K562 (cell line): Measurements from ENCODE around the gene DOCK3. TPM values are rescaled to one million over a fixed set of nuclear protein-coding genes. Genes with fewer than 3 reads are reported as not detected.
A peak's percentile ranks its signal among the peaks of the same experiment; 100 is the strongest.

ENCODE experiments used
- CBFA2T2 ChIP-seq: fragments of 450-650 bp; conservative IDR thresholded peaks from 2 replicates; pipeline ENCODE4 v1.6.1; 2017; ENCODE audit warnings: mild to moderate bottlenecking
- CCNT2 ChIP-seq: IDR thresholded peaks from 2 replicates; pipeline ENCODE4 v1.6.1; 2011; ENCODE audit warnings: borderline replicate concordance, low read depth, mild to moderate bottlenecking, moderate library complexity, mixed read lengths, low read length; ENCODE audit not compliant: insufficient read length; ENCODE audit errors: extremely low read depth
- DMBX1 ChIP-seq: fragments of 250-450 bp; sonication (Bioruptor Pico); IDR thresholded peaks from 2 replicates; pipeline ENCODE4 v1.8.0; 2022; ENCODE audit warnings: inconsistent platforms, mild to moderate bottlenecking, moderate library complexity, borderline replicate concordance
- ESRRA ChIP-seq: fragments of 450-650 bp; IDR thresholded peaks from 2 replicates; pipeline ENCODE4 v1.6.1; 2014; ENCODE audit warnings: low read depth, mild to moderate bottlenecking, moderate library complexity, borderline replicate concordance
- FOXM1 ChIP-seq, 2 experiments: fragments of 450-650 bp in 1 of 2; sonication (generic) in 1 of 2; formaldehyde crosslinking in 1 of 2; IDR thresholded peaks; 2 replicates each; pipeline versions ENCODE4 v1.6.1 to v1.9.0; 2017 to 2022; ENCODE audit warnings: low read depth in 2 of 2, mild to moderate bottlenecking in 2 of 2, missing genetic modification reagents in 1 of 2, moderate library complexity in 1 of 2
- GATAD2A ChIP-seq: fragments of 450-650 bp; IDR thresholded peaks from 2 replicates; pipeline ENCODE4 v1.6.1; 2017
- MCM7 ChIP-seq, 2 experiments: fragments of 450-650 bp; IDR thresholded peaks; 2 replicates each; pipeline ENCODE4 v1.6.1; 2016 to 2018
- NONO ChIP-seq, 2 experiments: fragments of 200-400 bp in 1 of 2; fragments of 450-650 bp in 1 of 2; formaldehyde crosslinking in 1 of 2; IDR thresholded peaks; 2 replicates each; pipeline ENCODE4 v1.6.1; 2017; ENCODE audit warnings: low read depth in 2 of 2, mild to moderate bottlenecking in 2 of 2, moderate library complexity in 2 of 2, low read length in 1 of 2
- NR2C1 ChIP-seq, 2 experiments: fragments of 450-650 bp; IDR thresholded peaks; 2 replicates each; pipeline ENCODE4 v1.6.1; 2017; ENCODE audit warnings: mild to moderate bottlenecking in 2 of 2, antibody characterized with exemption in 1 of 2, inconsistent platforms in 1 of 2, missing compliant biosample characterization in 1 of 2, missing genetic modification characterization in 1 of 2
- POLR2G ChIP-seq: fragments of 200-400 bp; formaldehyde crosslinking; IDR thresholded peaks from 2 replicates; pipeline ENCODE4 v1.6.1; 2017; ENCODE audit warnings: low read depth, mild to moderate bottlenecking, antibody characterized with exemption, low read length, moderate library complexity
- SIN3A ChIP-seq, 2 experiments: fragments of 150-350 bp in 1 of 2; IDR thresholded peaks; 2 replicates each; pipeline ENCODE4 v1.6.1; 2011 to 2016; ENCODE audit warnings: borderline replicate concordance in 2 of 2, low read depth in 2 of 2, low read length in 2 of 2, mild to moderate bottlenecking in 2 of 2, moderate library complexity in 2 of 2; ENCODE audit not compliant: control insufficient read depth in 1 of 2
- SMAD4 ChIP-seq: fragments of 250-450 bp; sonication (Bioruptor Pico); conservative IDR thresholded peaks from 2 replicates; pipeline ENCODE4 v1.8.0; 2021; ENCODE audit warnings: inconsistent platforms, mild to moderate bottlenecking, moderate library complexity
- ZFX ChIP-seq: sonication (generic); formaldehyde crosslinking; IDR thresholded peaks from 2 replicates; pipeline ENCODE4 v1.8.0; 2022; ENCODE audit warnings: mild to moderate bottlenecking, missing genetic modification reagents, moderate library complexity
- ZNF175 ChIP-seq: fragments of 200-800 bp; sonication (Bioruptor generic); IDR thresholded peaks from 2 replicates; pipeline ENCODE4 v1.6.1; 2016; ENCODE audit warnings: low read depth, mild to moderate bottlenecking, missing genetic modification characterization, missing compliant biosample characterization
- ZNF668 ChIP-seq: fragments of 250-450 bp; sonication (Bioruptor Pico); IDR thresholded peaks from 2 replicates; pipeline ENCODE4 v1.8.0; 2022; ENCODE audit warnings: mild to moderate bottlenecking, inconsistent platforms
- polyA plus RNA-seq, 8 experiments: library from polyadenylated mRNA; depleted of rRNA in 4 of 8; stranded (reverse) in 5 of 8; unstranded in 3 of 8; fragments of >200 nt; fragmentation: Nextera tagmentation in 2 of 8; fragmentation: Illumina TruSeq in 1 of 8; extraction: Ambion mirVana in 2 of 8; extraction: Trizol in 1 of 8; gene quantifications; 2 replicates each; pipeline versions ENCODE4 v1.2.1 to v1.2.3, GENCODE V29; 2011 to 2014; ENCODE audit warnings: inconsistent platforms in 1 of 8, missing spikeins in 1 of 8
- total RNA-seq, 7 experiments: library from RNA; depleted of rRNA in 6 of 7; stranded (reverse); fragments of >200 nt in 6 of 7; fragmentation: Illumina TruSeq in 2 of 7; extraction: Trizol in 2 of 7; gene quantifications; 2 replicates each; pipeline versions ENCODE4 v1.2.1 to v1.2.3, GENCODE V29; 2011 to 2021; ENCODE audit warnings: low replicate concordance in 1 of 7
- TF ChIP-seq, protein P1 (sequence below): conservative IDR thresholded peaks from 2 replicates; pipeline ENCODE4 v1.6.1; 2011; ENCODE audit warnings: low read depth, mild to moderate bottlenecking, low read length; ENCODE audit not compliant: control insufficient read depth
- TF ChIP-seq, protein P2 (sequence below): fragments of 250-450 bp; sonication (Bioruptor Pico); IDR thresholded peaks from 2 replicates; pipeline ENCODE4 v1.8.0; 2022; ENCODE audit warnings: inconsistent platforms, mild to moderate bottlenecking, moderate library complexity, borderline replicate concordance
- TF ChIP-seq, protein P3 (sequence below): fragments of 250-450 bp; sonication (Bioruptor Pico); IDR thresholded peaks from 2 replicates; pipeline ENCODE4 v1.9.0; 2021; ENCODE audit warnings: mild to moderate bottlenecking, inconsistent platforms
- TF ChIP-seq, protein P4 (sequence below): fragments of 450-650 bp; IDR thresholded peaks from 2 replicates; pipeline ENCODE4 v1.7.1; 2018; ENCODE audit warnings: mild to moderate bottlenecking, low read depth; ENCODE audit not compliant: partially characterized antibody

Gene DOCK3
- total and polyA plus RNA-seq, 9 of the 15 experiments (the other 6 are each of a cell fraction or from before 2014, with no cell fraction given), result under 0.01 to 0.03 (median 0.01) TPM; not detected in 4

DNA sequence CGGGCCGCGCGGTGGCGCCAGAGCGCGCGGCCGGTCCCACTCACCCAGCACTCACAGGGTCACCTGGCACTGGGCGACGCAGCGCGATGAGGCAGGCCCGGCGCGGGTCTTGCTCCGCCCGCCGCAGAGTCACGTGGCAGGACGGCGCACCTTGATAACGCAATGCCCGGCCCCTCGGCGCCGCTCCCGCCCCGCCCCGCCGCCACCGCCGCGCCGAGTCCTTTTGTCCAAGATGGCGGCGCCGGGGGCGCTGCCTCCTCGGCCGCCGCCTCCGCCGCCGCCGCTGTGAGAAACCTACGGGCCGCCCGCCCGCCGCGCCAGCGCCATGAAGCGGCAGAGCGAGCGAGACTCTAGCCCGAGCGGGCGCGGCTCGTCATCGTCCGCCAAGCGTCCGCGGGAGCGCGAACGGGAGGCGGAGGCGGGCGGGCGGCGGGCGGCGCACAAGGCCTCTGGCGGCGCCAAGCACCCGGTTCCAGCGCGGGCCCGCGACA is 716.4 kb downstream of the DOCK3 start, which contains the start of gene RBM15B (continued):
- TF ChIP-seq ESRRA (peak; percentile 83; the same call in 1 of the 2 replicates), GATAD2A (no peak), ZNF668 (no peak), ZFX (peak; percentile 86), FOXM1 (IDR thresholded peaks at IDR 0.05; ENCODE audit: low read depth) (no peak), FOXM1 (CRISPR knock-in tag; IDR thresholded peaks at IDR 0.05; ENCODE audit: low read depth) (peak; percentile 61; the same call in 1 of the 2 replicates), CBFA2T2 (peak; percentile 35; the same call in 1 of the 2 replicates), NONO (IDR thresholded peaks at IDR 0.05; ENCODE audit: low read depth in 2 of 2, low read length in 1 of 2) (0 out of 4 replicates have a peak, but pooled peaks have one; percentile 13 to 47), POLR2G (peak; percentile 86), CCNT2 (peak; percentile 78), SIN3A (IDR thresholded peaks at IDR 0.05; ENCODE audit: borderline replicate concordance in 2 of 2, control insufficient read depth in 1 of 2, low read depth in 2 of 2, low read length in 2 of 2) (peak; percentile 31 to 44; a peak in 1 of 4 replicates), DMBX1 (CRISPR knock-in tag) (no peak), MCM7 (IDR thresholded peaks at IDR 0.05) (no peak), NR2C1 (IDR thresholded peaks at IDR 0.05) (no peak), NR2C1 (tag; IDR thresholded peaks at IDR 0.05) (peak; percentile 54; the same call in 1 of the 2 replicates), ZNF175 (no peak), SMAD4 (0 out of 2 replicates have a peak, but pooled peaks have one; percentile 41)
- TF ChIP-seq, protein P1, sequence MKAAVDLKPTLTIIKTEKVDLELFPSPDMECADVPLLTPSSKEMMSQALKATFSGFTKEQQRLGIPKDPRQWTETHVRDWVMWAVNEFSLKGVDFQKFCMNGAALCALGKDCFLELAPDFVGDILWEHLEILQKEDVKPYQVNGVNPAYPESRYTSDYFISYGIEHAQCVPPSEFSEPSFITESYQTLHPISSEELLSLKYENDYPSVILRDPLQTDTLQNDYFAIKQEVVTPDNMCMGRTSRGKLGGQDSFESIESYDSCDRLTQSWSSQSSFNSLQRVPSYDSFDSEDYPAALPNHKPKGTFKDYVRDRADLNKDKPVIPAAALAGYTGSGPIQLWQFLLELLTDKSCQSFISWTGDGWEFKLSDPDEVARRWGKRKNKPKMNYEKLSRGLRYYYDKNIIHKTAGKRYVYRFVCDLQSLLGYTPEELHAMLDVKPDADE, result peak; percentile 74; the same call in 1 of the 2 replicates
- TF ChIP-seq, protein P2, sequence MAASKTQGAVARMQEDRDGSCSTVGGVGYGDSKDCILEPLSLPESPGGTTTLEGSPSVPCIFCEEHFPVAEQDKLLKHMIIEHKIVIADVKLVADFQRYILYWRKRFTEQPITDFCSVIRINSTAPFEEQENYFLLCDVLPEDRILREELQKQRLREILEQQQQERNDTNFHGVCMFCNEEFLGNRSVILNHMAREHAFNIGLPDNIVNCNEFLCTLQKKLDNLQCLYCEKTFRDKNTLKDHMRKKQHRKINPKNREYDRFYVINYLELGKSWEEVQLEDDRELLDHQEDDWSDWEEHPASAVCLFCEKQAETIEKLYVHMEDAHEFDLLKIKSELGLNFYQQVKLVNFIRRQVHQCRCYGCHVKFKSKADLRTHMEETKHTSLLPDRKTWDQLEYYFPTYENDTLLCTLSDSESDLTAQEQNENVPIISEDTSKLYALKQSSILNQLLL, result no peak
- TF ChIP-seq, protein P3, sequence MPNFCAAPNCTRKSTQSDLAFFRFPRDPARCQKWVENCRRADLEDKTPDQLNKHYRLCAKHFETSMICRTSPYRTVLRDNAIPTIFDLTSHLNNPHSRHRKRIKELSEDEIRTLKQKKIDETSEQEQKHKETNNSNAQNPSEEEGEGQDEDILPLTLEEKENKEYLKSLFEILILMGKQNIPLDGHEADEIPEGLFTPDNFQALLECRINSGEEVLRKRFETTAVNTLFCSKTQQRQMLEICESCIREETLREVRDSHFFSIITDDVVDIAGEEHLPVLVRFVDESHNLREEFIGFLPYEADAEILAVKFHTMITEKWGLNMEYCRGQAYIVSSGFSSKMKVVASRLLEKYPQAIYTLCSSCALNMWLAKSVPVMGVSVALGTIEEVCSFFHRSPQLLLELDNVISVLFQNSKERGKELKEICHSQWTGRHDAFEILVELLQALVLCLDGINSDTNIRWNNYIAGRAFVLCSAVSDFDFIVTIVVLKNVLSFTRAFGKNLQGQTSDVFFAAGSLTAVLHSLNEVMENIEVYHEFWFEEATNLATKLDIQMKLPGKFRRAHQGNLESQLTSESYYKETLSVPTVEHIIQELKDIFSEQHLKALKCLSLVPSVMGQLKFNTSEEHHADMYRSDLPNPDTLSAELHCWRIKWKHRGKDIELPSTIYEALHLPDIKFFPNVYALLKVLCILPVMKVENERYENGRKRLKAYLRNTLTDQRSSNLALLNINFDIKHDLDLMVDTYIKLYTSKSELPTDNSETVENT (CRISPR knock-in tag), result no peak
- TF ChIP-seq, protein P4, sequence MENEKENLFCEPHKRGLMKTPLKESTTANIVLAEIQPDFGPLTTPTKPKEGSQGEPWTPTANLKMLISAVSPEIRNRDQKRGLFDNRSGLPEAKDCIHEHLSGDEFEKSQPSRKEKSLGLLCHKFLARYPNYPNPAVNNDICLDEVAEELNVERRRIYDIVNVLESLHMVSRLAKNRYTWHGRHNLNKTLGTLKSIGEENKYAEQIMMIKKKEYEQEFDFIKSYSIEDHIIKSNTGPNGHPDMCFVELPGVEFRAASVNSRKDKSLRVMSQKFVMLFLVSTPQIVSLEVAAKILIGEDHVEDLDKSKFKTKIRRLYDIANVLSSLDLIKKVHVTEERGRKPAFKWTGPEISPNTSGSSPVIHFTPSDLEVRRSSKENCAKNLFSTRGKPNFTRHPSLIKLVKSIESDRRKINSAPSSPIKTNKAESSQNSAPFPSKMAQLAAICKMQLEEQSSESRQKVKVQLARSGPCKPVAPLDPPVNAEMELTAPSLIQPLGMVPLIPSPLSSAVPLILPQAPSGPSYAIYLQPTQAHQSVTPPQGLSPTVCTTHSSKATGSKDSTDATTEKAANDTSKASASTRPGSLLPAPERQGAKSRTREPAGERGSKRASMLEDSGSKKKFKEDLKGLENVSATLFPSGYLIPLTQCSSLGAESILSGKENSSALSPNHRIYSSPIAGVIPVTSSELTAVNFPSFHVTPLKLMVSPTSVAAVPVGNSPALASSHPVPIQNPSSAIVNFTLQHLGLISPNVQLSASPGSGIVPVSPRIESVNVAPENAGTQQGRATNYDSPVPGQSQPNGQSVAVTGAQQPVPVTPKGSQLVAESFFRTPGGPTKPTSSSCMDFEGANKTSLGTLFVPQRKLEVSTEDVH, result no peak
